BJ (cell line): ENCODE results near the gene SLC29A2. TPM values are rescaled to one million over a fixed set of nuclear protein-coding genes. Genes with fewer than 3 reads are reported as not detected.

Source experiments
- CTCF ChIA-PET: fragments of 350-600 bp; formaldehyde crosslinking; extraction: SDS; loops from one replicate; lab custom pipeline; 2021; ENCODE audit warnings: antibody characterized with exemption, inconsistent platforms; lab: Yijun Ruan, JAX
- POLR2A ChIA-PET: fragments of 300-600 bp; sonication (Branson Sonifier 250); formaldehyde crosslinking; extraction: SDS; loops from one replicate; lab custom pipeline; 2021; ENCODE audit warnings: antibody characterized with exemption; lab: Charles Lee
- DNase-seq: peaks from one replicate; pipeline ENCODE4 v3.0.0-alpha.2; 2011; ENCODE audit warnings: low read depth
- H3K27me3 ChIP-seq: 2 replicates; pipeline ENCODE4 v1.6.0; 2011; ENCODE audit warnings: low read length; ENCODE audit not compliant: control insufficient read depth, insufficient read depth
- H3K36me3 ChIP-seq: 2 replicates; pipeline ENCODE4 v1.5.1; 2011; ENCODE audit warnings: low read length; ENCODE audit not compliant: control insufficient read depth, insufficient read depth
- H3K4me3 ChIP-seq: 2 replicates; pipeline ENCODE4 v1.5.1; 2011; ENCODE audit warnings: low read depth, mild to moderate bottlenecking, control low read depth, low read length
- CTCF ChIP-seq: IDR thresholded peaks from 2 replicates; pipeline ENCODE4 v1.5.1; 2011; ENCODE audit warnings: low read depth, mild to moderate bottlenecking, control low read depth, inconsistent platforms, low read length, moderate library complexity; ENCODE audit not compliant: insufficient read depth
- polyA plus RNA-seq: library from polyadenylated mRNA; depleted of rRNA; stranded (reverse); fragments of >200 nt; gene quantifications from 2 replicates; pipeline ENCODE4 v1.2.3, GENCODE V29; 2011

Gene SLC29A2
- polyA plus RNA-seq, 1 experiment, result 0.48 TPM

GRCh38 chr11:66318600-66318970 is 53.0 kb downstream of the SLC29A2 start:
- ChIA-PET POLR2A (interaction anchor here (0.8 kb wide), 1 partner anchor 30 kb away, joined by 6 read pairs; the partner anchor contains the start of gene YIF1A), CTCF (interaction anchor here (0.6 to 11.3 kb wide), 5 partner anchors 8 to 74 kb away, joined by 3 to 188 read pairs (median 17); partner anchors contain the start of gene RIN1)
- no peaks in the 10 kb centered on the region for H3K27me3 ChIP-seq
- TF ChIP-seq CTCF, result no peak
- DNase-seq, result no peak
- no peaks in the 10 kb centered on the region; the same call in 1 of the 2 replicates for H3K36me3 ChIP-seq
- no peak overlapping the region for H3K4me3 ChIP-seq

- no peaks in the 10 kb centered on the region for H3K27me3 ChIP-seq
- CTCF ChIA-PET, result interaction anchor here (0.6 to 11.3 kb wide), 5 partner anchors 9 to 74 kb away, joined by 3 to 188 read pairs (median 17); partner anchors contain the start of gene RIN1
- no peak for TF ChIP-seq CTCF
- no peak overlapping the region for H3K4me3 ChIP-seq
- no peak for DNase-seq
- POLR2A ChIA-PET, result interaction anchor here (0.8 kb wide), 1 partner anchor 29 kb away, joined by 6 read pairs; the partner anchor contains the start of gene YIF1A
- H3K36me3 ChIP-seq, result no peaks in the 10 kb centered on the region; the same call in 1 of the 2 replicates
These were observed 53.6 kb downstream of the SLC29A2 start for GRCh38 chr11:66317723-66318599.

- no peak for DNase-seq
- POLR2A ChIA-PET, result interaction anchor here (1.0 to 1.1 kb wide), 2 partner anchors 9 to 28 kb away, joined by 6 to 10 read pairs; partner anchors contain the start of gene YIF1A
- Histone ChIP-seq H3K36me3 (no peaks in the 10 kb centered on the region; the same call in 1 of the 2 replicates), H3K4me3 (peak overlapping the region; percentile 69), H3K27me3 (no peaks in the 10 kb centered on the region)
- CTCF ChIA-PET, result interaction anchor here (2.3 to 11.3 kb wide), 4 partner anchors 9 to 70 kb away, joined by 15 to 188 read pairs (median 22); partner anchors contain the start of gene RIN1
- TF ChIP-seq CTCF, result no peak
These were observed 54.2 kb downstream of the SLC29A2 start for GRCh38 chr11:66317322-66317722.

GRCh38 chr11:66316849-66317251 is 54.7 kb downstream of the SLC29A2 start, which contains the start of gene CD248:
CD248 (minus strand) TSS chr11:66317044; CDS start chr11:66317027, 17 bp downstream.
- H3K4me3 ChIP-seq, result peak within 1 kb of the TSS; percentile 69
- POLR2A ChIA-PET, result interaction anchor here (0.5 to 1.1 kb wide), 5 partner anchors 10 to 792 kb away, joined by 3 to 10 read pairs (median 6); partner anchors contain the start of genes RIN1, SCYL1 and YIF1A
- no peak for TF ChIP-seq CTCF
- CTCF ChIA-PET, result interaction anchor here (2.3 to 11.3 kb wide), 4 partner anchors 10 to 71 kb away, joined by 15 to 188 read pairs (median 22); partner anchors contain the start of gene RIN1
- H3K36me3 ChIP-seq, result no peaks in the 10 kb centered on the region; the same call in 1 of the 2 replicates
- H3K27me3 ChIP-seq, result no peaks in the 10 kb centered on the region
- no peak for DNase-seq
